Stimulated activated CD8-positive, alpha-beta memory T cell treated with anti-CD3 and anti-CD28 coated beads, Interleukin-4, amount 100 ng/mL, for 24 hours (primary cell): ENCODE results near the gene RAB10.
A peak's percentile ranks its signal among the peaks of the same experiment; 100 is the strongest.
"Not testable (repeated sequence)": the region's sequence is repeated elsewhere in the genome, so short reads cannot be mapped to it uniquely, and the experiment has no call there.

ENCODE experiments used
- DNase-seq: peaks from one replicate; pipeline ENCODE4 v3.0.0-alpha.2; 2020; ENCODE audit warnings: low read depth

Gene RAB10

GRCh38 chr2:26058390-26058789, 24.5 kb downstream of the RAB10 start:
- DNase-seq, result no peak

- DNase-seq, result no peak
Observed at GRCh38 chr2:26059542-26059941, 25.7 kb downstream of the RAB10 start.

- DNase-seq, result no peak
Observed at GRCh38 chr2:26061539-26061938, 27.7 kb downstream of the RAB10 start.

GRCh38 chr2:26064846-26065245, 31.0 kb downstream of the RAB10 start:
- DNase-seq, result no peak

- DNase-seq, result no peak
Observed at GRCh38 chr2:26067186-26067974, 33.5 kb downstream of the RAB10 start.

- DNase-seq, result no peak
Observed at GRCh38 chr2:26067980-26068507, 34.2 kb downstream of the RAB10 start.

GRCh38 chr2:26068602-26069298, 34.9 kb downstream of the RAB10 start:
- peak; percentile 13 for DNase-seq

- no peak for DNase-seq
Observed at GRCh38 chr2:26070730-26071129, 36.8 kb downstream of the RAB10 start.

- no peak for DNase-seq
Observed at GRCh38 chr2:26072925-26073768, 39.3 kb downstream of the RAB10 start.

- no peak for DNase-seq
Observed at GRCh38 chr2:26073830-26074229, 39.9 kb downstream of the RAB10 start.

- no peak for DNase-seq
Observed at GRCh38 chr2:26074676-26075075, 40.8 kb downstream of the RAB10 start.

GRCh38 chr2:26075173-26075572, 41.3 kb downstream of the RAB10 start:
- no peak for DNase-seq

GRCh38 chr2:26076001-26076587, 42.2 kb downstream of the RAB10 start:
- no peak for DNase-seq

- DNase-seq, result no peak
Observed at GRCh38 chr2:26077291-26077690, 43.4 kb downstream of the RAB10 start.

- no peak for DNase-seq
Observed at GRCh38 chr2:26078939-26079338, 45.1 kb downstream of the RAB10 start.

- DNase-seq, result no peak
Observed at GRCh38 chr2:26080356-26080755, 46.5 kb downstream of the RAB10 start.

GRCh38 chr2:26080925-26081324, 47.0 kb downstream of the RAB10 start:
- not testable (repeated sequence) for DNase-seq

- DNase-seq, result no peak
Observed at GRCh38 chr2:26081556-26081955, 47.7 kb downstream of the RAB10 start.

- peak; percentile 4 for DNase-seq
Observed at GRCh38 chr2:26086155-26086637, 52.3 kb downstream of the RAB10 start.

- DNase-seq, result no peak
Observed at GRCh38 chr2:26086779-26087178, 52.9 kb downstream of the RAB10 start.

- DNase-seq, result no peak
Observed at GRCh38 chr2:26088038-26088643, 54.3 kb downstream of the RAB10 start.
